C4-2B (cell line): Measurements from ENCODE around the gene APOL5.

ENCODE experiments used
- ZFX ChIP-seq: fragments of 450-650 bp; IDR thresholded peaks from 2 replicates; pipeline ENCODE4 v1.6.1; 2017
- TF ChIP-seq, protein P1 (sequence below): fragments of 450-650 bp; conservative IDR thresholded peaks from 2 replicates; pipeline ENCODE4 v1.5.1; 2017; ENCODE audit warnings: mild to moderate bottlenecking

DNA sequence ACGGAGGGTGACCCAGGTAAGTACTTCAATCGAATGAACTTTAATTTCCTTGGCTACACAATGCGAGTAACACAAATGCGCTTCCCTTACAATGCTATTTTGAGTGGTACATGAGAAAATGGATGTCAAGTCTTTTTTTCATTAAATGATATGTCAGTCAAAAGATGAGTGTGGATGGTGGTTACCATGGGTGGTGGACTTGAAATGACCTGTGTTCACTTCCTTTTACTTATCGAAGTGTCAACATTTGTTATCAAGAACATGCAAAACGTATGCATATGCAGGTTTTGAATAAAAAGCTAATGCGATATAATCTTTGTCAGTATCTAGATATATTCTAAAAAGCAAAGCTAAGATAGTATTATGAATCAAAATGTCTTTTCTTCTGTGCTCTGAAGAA is 8.8 kb upstream of the APOL5 start:
- TF ChIP-seq, protein P1, sequence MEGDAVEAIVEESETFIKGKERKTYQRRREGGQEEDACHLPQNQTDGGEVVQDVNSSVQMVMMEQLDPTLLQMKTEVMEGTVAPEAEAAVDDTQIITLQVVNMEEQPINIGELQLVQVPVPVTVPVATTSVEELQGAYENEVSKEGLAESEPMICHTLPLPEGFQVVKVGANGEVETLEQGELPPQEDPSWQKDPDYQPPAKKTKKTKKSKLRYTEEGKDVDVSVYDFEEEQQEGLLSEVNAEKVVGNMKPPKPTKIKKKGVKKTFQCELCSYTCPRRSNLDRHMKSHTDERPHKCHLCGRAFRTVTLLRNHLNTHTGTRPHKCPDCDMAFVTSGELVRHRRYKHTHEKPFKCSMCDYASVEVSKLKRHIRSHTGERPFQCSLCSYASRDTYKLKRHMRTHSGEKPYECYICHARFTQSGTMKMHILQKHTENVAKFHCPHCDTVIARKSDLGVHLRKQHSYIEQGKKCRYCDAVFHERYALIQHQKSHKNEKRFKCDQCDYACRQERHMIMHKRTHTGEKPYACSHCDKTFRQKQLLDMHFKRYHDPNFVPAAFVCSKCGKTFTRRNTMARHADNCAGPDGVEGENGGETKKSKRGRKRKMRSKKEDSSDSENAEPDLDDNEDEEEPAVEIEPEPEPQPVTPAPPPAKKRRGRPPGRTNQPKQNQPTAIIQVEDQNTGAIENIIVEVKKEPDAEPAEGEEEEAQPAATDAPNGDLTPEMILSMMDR = no peak
- no peak for TF ChIP-seq ZFX
